ENCODE results near the gene FNBP1L.

The FNBP1L gene

GRCh38 chr1:93594603-93594880 is 146.6 kb downstream of the FNBP1L start:
- no peak for TF ChIP-seq CTCF (IDR thresholded peaks at IDR 0.05)

- no peak for TF ChIP-seq CTCF (IDR thresholded peaks at IDR 0.05)
Measured at GRCh38 chr1:93595266-93595665, 147.3 kb downstream of the FNBP1L start.

GRCh38 chr1:93595743-93596142 is 147.8 kb downstream of the FNBP1L start:
- TF ChIP-seq CTCF (IDR thresholded peaks at IDR 0.05) = no peak

- TF ChIP-seq CTCF (IDR thresholded peaks at IDR 0.05) = no peak
Measured at GRCh38 chr1:93596329-93597089, 148.6 kb downstream of the FNBP1L start.

GRCh38 chr1:93597709-93598108 is 149.8 kb downstream of the FNBP1L start:
- no peak for TF ChIP-seq CTCF (IDR thresholded peaks at IDR 0.05)

GRCh38 chr1:93598396-93598795 is 150.5 kb downstream of the FNBP1L start:
- TF ChIP-seq CTCF (IDR thresholded peaks at IDR 0.05) = no peak

GRCh38 chr1:93598861-93599439 is 151.0 kb downstream of the FNBP1L start:
- TF ChIP-seq CTCF (IDR thresholded peaks at IDR 0.05) = no peak
